Measurements from ENCODE around the gene ADCYAP1. TPM values are rescaled to one million over a fixed set of nuclear protein-coding genes. Genes with fewer than 3 reads are reported as not detected.

Gene ADCYAP1
- total RNA-seq, 1 donor from 2014 or later = 1.5 TPM

GRCh38 chr18:911486-911885 is 6.8 kb downstream of the ADCYAP1 start:
- H3K27me3 ChIP-seq = peaks cover 67% of the 10 kb centered on the region

GRCh38 chr18:916562-916961 is 11.9 kb downstream of the ADCYAP1 start:
- no peak for TF ChIP-seq CTCF (IDR thresholded peaks at IDR 0.05)
- no peak overlapping the region for H3K27ac ChIP-seq

More at GRCh38 chr18:911486-911885, 6.8 kb downstream of the ADCYAP1 start:
- H3K27ac ChIP-seq = no peak overlapping the region
- H3K4me3 ChIP-seq = no peak overlapping the region
- intact Hi-C loops (cut with DNase I) = no loop called here
- H3K9me3 ChIP-seq = no peaks in the 10 kb centered on the region
- peaks cover 24% of the 10 kb centered on the region for H3K4me1 ChIP-seq
- no peak for DNase-seq
- ATAC-seq = no peak
- TF ChIP-seq CTCF (IDR thresholded peaks at IDR 0.05) = no peak
- no peaks in the 10 kb centered on the region for H3K36me3 ChIP-seq

GRCh38 chr18:919078-919477 is 14.4 kb downstream of the ADCYAP1 start:
- DNase-seq (no peak), ATAC-seq (no peak)
- Histone ChIP-seq H3K4me3 (no peak overlapping the region), H3K36me3 (no peaks in the 10 kb centered on the region), H3K27ac (no peak overlapping the region), H3K9me3 (no peaks in the 10 kb centered on the region), H3K27me3 (no peaks in the 10 kb centered on the region), H3K4me1 (no peaks in the 10 kb centered on the region)
- TF ChIP-seq CTCF (IDR thresholded peaks at IDR 0.05) = no peak
- intact Hi-C loops (cut with DNase I) = no loop called here

More at GRCh38 chr18:916562-916961, 11.9 kb downstream of the ADCYAP1 start:
- intact Hi-C loops (cut with DNase I) = no loop called here
- H3K27me3 ChIP-seq = peaks cover 17% of the 10 kb centered on the region
- no peak overlapping the region for H3K4me3 ChIP-seq
- DNase-seq (no peak), ATAC-seq (no peak)
- H3K9me3 ChIP-seq = no peaks in the 10 kb centered on the region
- no peaks in the 10 kb centered on the region for H3K36me3 ChIP-seq
- no peaks in the 10 kb centered on the region for H3K4me1 ChIP-seq

GRCh38 chr18:923144-923866 is 18.6 kb downstream of the ADCYAP1 start:
- ATAC-seq (no peak), DNase-seq (no peak)
- Histone ChIP-seq H3K9me3 (no peaks in the 10 kb centered on the region), H3K36me3 (no peaks in the 10 kb centered on the region), H3K4me3 (no peak overlapping the region), H3K27me3 (no peaks in the 10 kb centered on the region), H3K4me1 (no peaks in the 10 kb centered on the region), H3K27ac (no peak overlapping the region)
- TF ChIP-seq CTCF (IDR thresholded peaks at IDR 0.05) = no peak
- intact Hi-C loops (cut with DNase I) = no loop called here

GRCh38 chr18:924987-925386 is 20.3 kb downstream of the ADCYAP1 start:
- Histone ChIP-seq H3K4me1 (no peaks in the 10 kb centered on the region), H3K9me3 (no peaks in the 10 kb centered on the region), H3K4me3 (no peak overlapping the region), H3K27me3 (peaks cover 2% of the 10 kb centered on the region), H3K27ac (no peak overlapping the region), H3K36me3 (no peaks in the 10 kb centered on the region)
- no peak for TF ChIP-seq CTCF (IDR thresholded peaks at IDR 0.05)
- ATAC-seq (no peak), DNase-seq (no peak)
- intact Hi-C loops (cut with DNase I) = no loop called here

Data from upper lobe of right lung (tissue), 1 donor.